Measurements from ENCODE around the gene CYTIP.
A peak's percentile ranks its signal among the peaks of the same experiment; 100 is the strongest.

Gene CYTIP

GRCh38 chr2:157447031-157447430 lies 3.1 kb upstream of the CYTIP start:
- in situ Hi-C loops (cut with MboI; ENCODE audit: low sequenced_read_pairs, unreplicated experiment) = no loop called here
- no peak for TF ChIP-seq CTCF (IDR thresholded peaks at IDR 0.05; ENCODE audit: borderline replicate concordance, control extremely low read depth, extremely low read depth, insufficient read depth, missing control alignments)
- DNase-seq (ENCODE audit: low spot score) = no peak

- in situ Hi-C loops (cut with MboI; ENCODE audit: low sequenced_read_pairs, unreplicated experiment) = no loop called here
- TF ChIP-seq CTCF (IDR thresholded peaks at IDR 0.05; ENCODE audit: borderline replicate concordance, control extremely low read depth, extremely low read depth, insufficient read depth, missing control alignments) = no peak
- DNase-seq (ENCODE audit: low spot score) = no peak
Measured at GRCh38 chr2:157444641-157445040, 752 bp upstream of the CYTIP start.

- in situ Hi-C loops (cut with MboI; ENCODE audit: low sequenced_read_pairs, unreplicated experiment) = no loop called here
- no peak for DNase-seq (ENCODE audit: low spot score)
- TF ChIP-seq CTCF (IDR thresholded peaks at IDR 0.05; ENCODE audit: borderline replicate concordance, control extremely low read depth, extremely low read depth, insufficient read depth, missing control alignments) = no peak
Measured at GRCh38 chr2:157443090-157443489, 799 bp downstream of the CYTIP start.

GRCh38 chr2:157442636-157443035 lies 1.3 kb downstream of the CYTIP start:
- no peak for DNase-seq (ENCODE audit: low spot score)
- no peak for TF ChIP-seq CTCF (IDR thresholded peaks at IDR 0.05; ENCODE audit: borderline replicate concordance, control extremely low read depth, extremely low read depth, insufficient read depth, missing control alignments)
- in situ Hi-C loops (cut with MboI; ENCODE audit: low sequenced_read_pairs, unreplicated experiment) = no loop called here

GRCh38 chr2:157442191-157442590 lies 1.7 kb downstream of the CYTIP start:
- DNase-seq (ENCODE audit: low spot score) = no peak

GRCh38 chr2:157441072-157441454 lies 2.8 kb downstream of the CYTIP start:
- in situ Hi-C loops (cut with MboI; ENCODE audit: low sequenced_read_pairs, unreplicated experiment) = no loop called here
- TF ChIP-seq CTCF (IDR thresholded peaks at IDR 0.05; ENCODE audit: borderline replicate concordance, control extremely low read depth, extremely low read depth, insufficient read depth, missing control alignments) = no peak
- DNase-seq (ENCODE audit: low spot score) = peak; percentile 26

More at GRCh38 chr2:157442191-157442590, 1.7 kb downstream of the CYTIP start:
- TF ChIP-seq CTCF (IDR thresholded peaks at IDR 0.05; ENCODE audit: borderline replicate concordance, control extremely low read depth, extremely low read depth, insufficient read depth, missing control alignments) = no peak
- in situ Hi-C loops (cut with MboI; ENCODE audit: low sequenced_read_pairs, unreplicated experiment) = no loop called here
